Measurements from ENCODE around the gene DUS3L. TPM values are rescaled to one million over a fixed set of nuclear protein-coding genes. Genes with fewer than 3 reads are reported as not detected.

Gene DUS3L
- total RNA-seq, 1 donor from 2014 or later, result 26.8 TPM

- no peaks in the 10 kb centered on the region for H3K36me3 ChIP-seq
- no peak overlapping the region for H3K4me3 ChIP-seq
- no peak overlapping the region for H3K27ac ChIP-seq
- no peak for ATAC-seq
- no peak for TF ChIP-seq CTCF (IDR thresholded peaks at IDR 0.05)
- H3K27me3 ChIP-seq, result no peaks in the 10 kb centered on the region
- DNase-seq, result no peak
- H3K4me1 ChIP-seq, result no peaks in the 10 kb centered on the region
- intact Hi-C loops (cut with DNase I), result no loop called here
- H3K9me3 ChIP-seq, result no peaks in the 10 kb centered on the region
These were observed 15.2 kb downstream of the DUS3L start for GRCh38 chr19:5775668-5776309.

- H3K27me3 ChIP-seq, result no peaks in the 10 kb centered on the region
- H3K4me1 ChIP-seq, result no peaks in the 10 kb centered on the region
- TF ChIP-seq CTCF (IDR thresholded peaks at IDR 0.05), result no peak
- H3K9me3 ChIP-seq, result no peaks in the 10 kb centered on the region
- no peak for DNase-seq
- H3K27ac ChIP-seq, result no peak overlapping the region
- peak; percentile 32 for ATAC-seq
- intact Hi-C loops (cut with DNase I), result no loop called here
- H3K4me3 ChIP-seq, result no peak overlapping the region
- H3K36me3 ChIP-seq, result no peaks in the 10 kb centered on the region
These were observed 16.0 kb downstream of the DUS3L start for GRCh38 chr19:5774921-5775320.

GRCh38 chr19:5773276-5773675 is 17.7 kb downstream of the DUS3L start:
- no peak overlapping the region for H3K27ac ChIP-seq
- intact Hi-C loops (cut with DNase I), result no loop called here
- DNase-seq, result no peak
- no peaks in the 10 kb centered on the region for H3K9me3 ChIP-seq
- no peak for TF ChIP-seq CTCF (IDR thresholded peaks at IDR 0.05)
- H3K4me1 ChIP-seq, result no peaks in the 10 kb centered on the region
- no peak for ATAC-seq
- H3K36me3 ChIP-seq, result no peaks in the 10 kb centered on the region
- no peaks in the 10 kb centered on the region for H3K27me3 ChIP-seq
- no peak overlapping the region for H3K4me3 ChIP-seq

- DNase-seq (no peak), ATAC-seq (no peak)
- Histone ChIP-seq H3K36me3 (no peaks in the 10 kb centered on the region), H3K9me3 (no peaks in the 10 kb centered on the region), H3K4me1 (no peaks in the 10 kb centered on the region), H3K27me3 (no peaks in the 10 kb centered on the region), H3K27ac (no peak overlapping the region), H3K4me3 (no peak overlapping the region)
- intact Hi-C loops (cut with DNase I), result no loop called here
- no peak for TF ChIP-seq CTCF (IDR thresholded peaks at IDR 0.05)
These were observed 18.5 kb downstream of the DUS3L start for GRCh38 chr19:5772416-5772815.

- ATAC-seq, result no peak
- no peak for DNase-seq
- no peaks in the 10 kb centered on the region for H3K4me1 ChIP-seq
- no peaks in the 10 kb centered on the region for H3K36me3 ChIP-seq
- H3K27me3 ChIP-seq, result no peaks in the 10 kb centered on the region
- TF ChIP-seq CTCF (IDR thresholded peaks at IDR 0.05), result no peak
- intact Hi-C loops (cut with DNase I), result no loop called here
- H3K4me3 ChIP-seq, result no peak overlapping the region
- H3K9me3 ChIP-seq, result no peaks in the 10 kb centered on the region
- H3K27ac ChIP-seq, result no peak overlapping the region
These were observed 23.0 kb downstream of the DUS3L start for GRCh38 chr19:5767949-5768348.

- no peak for TF ChIP-seq CTCF (IDR thresholded peaks at IDR 0.05)
- DNase-seq (no peak), ATAC-seq (no peak)
- Histone ChIP-seq H3K27me3 (no peaks in the 10 kb centered on the region), H3K27ac (no peak overlapping the region), H3K9me3 (no peaks in the 10 kb centered on the region), H3K4me3 (no peak overlapping the region), H3K36me3 (no peaks in the 10 kb centered on the region), H3K4me1 (no peaks in the 10 kb centered on the region)
- intact Hi-C loops (cut with DNase I), result no loop called here
These were observed 25.7 kb downstream of the DUS3L start for GRCh38 chr19:5765220-5765619.

Measured in upper lobe of right lung (tissue), 1 donor.